Measurements from ENCODE around the gene PRDM11. TPM values are rescaled to one million over a fixed set of nuclear protein-coding genes. Genes with fewer than 3 reads are reported as not detected.

Gene PRDM11
- total and polyA plus RNA-seq, 9 donors: 17.3 to 27.1 (median 21.6) TPM

DNA sequence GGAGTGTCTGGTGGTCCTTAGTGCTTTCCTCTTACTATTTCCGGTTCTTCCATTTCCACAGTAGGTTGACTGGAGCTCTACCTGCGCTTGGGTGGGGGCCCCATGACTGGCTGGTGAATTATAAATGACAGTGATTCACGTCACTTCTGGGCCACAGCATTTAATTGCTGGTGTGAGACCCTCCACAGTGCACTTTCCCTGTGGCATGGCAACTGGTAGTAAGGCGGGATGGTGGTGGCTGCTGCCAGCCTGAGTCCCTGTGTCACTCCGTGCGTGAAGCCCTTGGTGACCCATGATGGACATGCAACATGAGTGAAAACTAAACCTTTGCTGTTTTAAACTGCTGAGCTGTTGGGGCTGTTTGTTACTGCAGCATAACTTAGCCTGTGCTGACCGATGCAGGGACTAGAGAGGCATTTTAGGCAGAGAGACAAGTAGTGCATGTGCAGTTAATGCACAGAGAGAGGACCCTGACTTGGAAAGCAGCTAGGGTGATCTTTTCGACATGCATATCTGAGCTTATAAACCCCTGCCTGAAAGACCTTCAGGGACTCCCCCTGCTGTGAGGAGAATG, 3.1 kb downstream of the PRDM11 start:
- Histone ChIP-seq H3K9me3 (replicated peaks; ENCODE audit: control insufficient read depth, low read depth, low read length) (no peaks in the 10 kb centered on the region), H3K27ac (ENCODE audit: low read length) (no peak overlapping the region), H3K27me3 (ENCODE audit: control insufficient read depth, insufficient read depth, low read length) (peaks cover 9% of the 10 kb centered on the region), H3K36me3 (ENCODE audit: control insufficient read depth, insufficient read depth, low read length) (no peaks in the 10 kb centered on the region), H3K4me3 (ENCODE audit: low read length) (no peak overlapping the region), H3K4me1 (ENCODE audit: control insufficient read depth, insufficient read depth, low read length) (peaks cover 38% of the 10 kb centered on the region)
- WGBS (ENCODE audit: insufficient coverage): 82% methylated on average over 6 of the region's 8 CpGs
- DNase-seq: no peak

DNA sequence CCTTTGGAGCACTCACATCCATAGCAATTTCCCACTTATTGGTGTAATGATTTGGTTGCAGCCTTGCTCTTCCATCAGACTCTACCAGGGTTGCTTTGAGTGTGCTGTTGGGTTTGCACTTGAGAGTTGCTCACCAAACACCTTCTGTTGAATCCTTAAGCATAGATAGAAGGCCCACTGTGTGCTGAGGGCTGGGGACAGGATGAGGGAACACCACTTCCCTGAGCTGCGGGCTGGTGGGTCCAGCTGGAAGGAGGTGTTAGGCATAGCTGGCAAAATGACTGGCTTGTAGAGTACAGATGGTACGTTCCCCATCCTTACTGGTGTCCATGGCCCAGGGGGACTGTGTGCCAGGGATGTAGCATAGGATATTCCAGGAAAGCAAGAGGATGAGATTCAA, 3.9 kb downstream of the PRDM11 start:
- peaks cover 5% of the 10 kb centered on the region for H3K27me3 ChIP-seq (ENCODE audit: control insufficient read depth, insufficient read depth, low read length)
- H3K9me3 ChIP-seq (replicated peaks; ENCODE audit: control insufficient read depth, low read depth, low read length): no peaks in the 10 kb centered on the region
- no peak overlapping the region for H3K4me3 ChIP-seq (ENCODE audit: low read length)
- peaks cover 44% of the 10 kb centered on the region for H3K4me1 ChIP-seq (ENCODE audit: control insufficient read depth, insufficient read depth, low read length)
- 83% methylated on average over 2 of the region's 2 CpGs for WGBS (ENCODE audit: insufficient coverage)
- no peak for DNase-seq
- no peaks in the 10 kb centered on the region for H3K36me3 ChIP-seq (ENCODE audit: control insufficient read depth, insufficient read depth, low read length)
- no peak overlapping the region for H3K27ac ChIP-seq (ENCODE audit: low read length)

DNA sequence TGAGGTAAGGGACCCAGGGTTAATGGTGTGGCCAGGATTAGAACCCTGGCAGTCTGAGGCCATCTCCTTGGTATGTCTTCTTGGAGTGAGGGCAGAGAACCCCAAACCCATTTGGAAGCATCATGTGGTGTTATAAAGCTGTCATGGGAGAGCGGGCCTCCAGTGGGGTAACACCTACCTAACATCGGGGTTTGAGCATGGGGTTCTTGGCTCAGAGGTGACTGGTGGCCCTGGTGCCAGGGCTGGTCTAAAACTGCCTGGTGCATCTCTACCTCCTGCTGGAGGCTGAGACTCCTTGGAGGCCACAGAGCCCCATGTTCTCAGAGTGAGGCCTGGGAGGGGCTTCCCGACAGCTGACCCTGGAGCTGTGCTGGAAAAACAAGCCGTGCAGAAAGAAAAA, 4.5 kb downstream of the PRDM11 start:
- Histone ChIP-seq H3K27me3 (ENCODE audit: control insufficient read depth, insufficient read depth, low read length) (no peaks in the 10 kb centered on the region), H3K4me3 (ENCODE audit: low read length) (no peak overlapping the region), H3K4me1 (ENCODE audit: control insufficient read depth, insufficient read depth, low read length) (peaks cover 43% of the 10 kb centered on the region), H3K36me3 (ENCODE audit: control insufficient read depth, insufficient read depth, low read length) (no peaks in the 10 kb centered on the region), H3K9me3 (replicated peaks; ENCODE audit: control insufficient read depth, low read depth, low read length) (no peaks in the 10 kb centered on the region), H3K27ac (ENCODE audit: low read length) (no peak overlapping the region)
- no peak for DNase-seq
- WGBS (ENCODE audit: insufficient coverage): 72% methylated on average over 2 of the region's 4 CpGs

DNA sequence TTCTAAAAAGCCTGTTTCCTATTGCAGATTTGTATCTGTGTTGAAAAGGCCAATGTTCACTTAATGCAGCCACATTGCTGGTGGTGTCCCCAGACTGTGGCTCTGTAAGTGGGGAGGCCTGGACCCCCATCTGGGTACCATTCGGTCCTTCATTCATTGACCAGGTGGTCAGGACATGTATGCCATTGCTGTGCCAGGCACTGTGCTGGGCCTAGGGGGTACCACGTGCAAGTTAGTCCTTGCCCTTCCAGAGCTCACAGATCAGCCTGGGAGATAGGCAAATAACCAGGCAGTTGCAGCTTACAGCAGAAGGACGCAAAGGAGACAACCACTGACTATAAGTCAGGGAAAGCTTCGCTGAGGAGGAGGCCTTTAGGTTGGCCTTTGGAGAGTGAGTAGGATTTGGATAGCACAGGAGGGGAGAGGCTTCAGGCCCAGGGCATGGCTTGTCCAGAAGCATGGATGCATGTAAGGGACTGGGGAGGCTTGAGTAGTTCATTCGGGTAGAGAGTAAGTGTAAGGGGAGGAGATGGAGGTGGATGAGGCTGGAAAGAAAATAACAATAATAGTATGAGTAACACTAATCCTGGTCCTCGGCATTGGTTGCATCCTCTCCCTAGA, 5.0 kb downstream of the PRDM11 start:
- WGBS (ENCODE audit: insufficient coverage): 89% methylated on average over 4 of the region's 6 CpGs
- Histone ChIP-seq H3K4me3 (ENCODE audit: low read length) (no peak overlapping the region), H3K27ac (ENCODE audit: low read length) (no peak overlapping the region), H3K9me3 (replicated peaks; ENCODE audit: control insufficient read depth, low read depth, low read length) (no peaks in the 10 kb centered on the region), H3K4me1 (ENCODE audit: control insufficient read depth, insufficient read depth, low read length) (peaks cover 41% of the 10 kb centered on the region), H3K27me3 (ENCODE audit: control insufficient read depth, insufficient read depth, low read length) (no peaks in the 10 kb centered on the region), H3K36me3 (ENCODE audit: control insufficient read depth, insufficient read depth, low read length) (no peaks in the 10 kb centered on the region)
- no peak for DNase-seq

DNA sequence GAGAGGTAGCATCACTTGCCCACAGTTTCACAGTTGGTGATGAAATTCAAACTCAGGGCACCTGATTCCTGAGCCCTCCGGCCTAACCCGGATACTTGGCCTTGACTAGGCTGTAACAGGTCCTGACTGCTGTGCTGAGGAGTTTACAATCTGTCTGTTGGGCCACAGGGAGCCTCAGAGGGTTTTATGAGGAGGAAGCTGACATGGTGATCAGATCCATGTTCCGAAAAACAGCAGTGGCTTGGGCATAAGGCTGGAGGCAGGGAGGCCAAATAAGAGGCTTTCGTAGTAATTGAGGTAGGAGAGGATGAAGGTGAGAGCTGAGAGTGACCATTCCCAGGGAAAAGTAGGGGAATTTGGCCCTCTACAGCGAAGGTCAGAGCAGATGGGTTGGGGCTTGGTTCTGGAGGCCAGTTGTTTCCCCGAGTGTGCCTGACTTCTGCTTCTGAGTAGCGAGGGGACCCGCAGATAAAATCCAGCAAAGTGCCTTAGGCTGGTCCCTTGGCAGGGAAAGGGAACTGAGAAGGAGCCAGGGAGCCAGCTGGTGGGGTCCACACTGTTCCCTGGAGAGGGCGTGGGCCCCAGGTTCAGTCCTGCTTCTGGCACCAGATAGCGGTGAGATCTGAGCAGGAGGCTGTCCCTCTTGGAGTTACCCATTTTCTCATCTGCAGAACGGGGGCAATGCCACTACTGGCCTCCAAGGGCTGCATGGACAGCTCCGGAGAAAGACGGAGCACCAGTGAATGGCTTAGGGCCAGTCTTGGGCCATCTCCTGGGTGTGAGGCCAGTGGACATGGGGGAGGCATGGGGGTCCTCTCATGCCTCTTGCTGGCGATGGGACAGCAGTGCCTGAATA, 6.5 kb downstream of the PRDM11 start:
- Histone ChIP-seq H3K27me3 (ENCODE audit: control insufficient read depth, insufficient read depth, low read length) (no peaks in the 10 kb centered on the region), H3K4me3 (ENCODE audit: low read length) (no peak overlapping the region), H3K27ac (ENCODE audit: low read length) (no peak overlapping the region), H3K36me3 (ENCODE audit: control insufficient read depth, insufficient read depth, low read length) (no peaks in the 10 kb centered on the region), H3K4me1 (ENCODE audit: control insufficient read depth, insufficient read depth, low read length) (peaks cover 49% of the 10 kb centered on the region), H3K9me3 (replicated peaks; ENCODE audit: control insufficient read depth, low read depth, low read length) (no peaks in the 10 kb centered on the region)
- WGBS (ENCODE audit: insufficient coverage): 70% methylated on average over 14 of the region's 14 CpGs
- no peak for DNase-seq

DNA sequence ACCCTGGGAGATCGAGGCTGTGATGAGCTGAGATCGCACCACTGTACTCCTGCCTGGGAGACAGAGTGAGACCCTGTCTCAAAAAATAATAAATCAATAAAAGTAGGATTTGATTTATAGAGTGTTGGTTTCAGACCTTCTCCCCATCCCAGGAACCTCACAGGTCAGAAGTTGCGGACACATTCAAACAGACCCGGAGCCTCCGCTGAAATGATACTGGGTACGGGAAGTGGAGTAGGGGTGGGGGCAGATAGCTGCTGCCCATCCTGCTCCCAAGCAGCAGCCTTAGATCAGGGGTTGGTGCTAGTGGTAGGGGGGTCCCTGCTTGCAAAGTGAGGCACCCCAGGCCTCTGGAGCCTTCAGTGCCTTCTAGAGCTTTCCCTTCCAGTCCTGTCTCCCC, 7.8 kb downstream of the PRDM11 start:
- no peak for DNase-seq
- Histone ChIP-seq H3K9me3 (replicated peaks; ENCODE audit: control insufficient read depth, low read depth, low read length) (no peaks in the 10 kb centered on the region), H3K4me1 (ENCODE audit: control insufficient read depth, insufficient read depth, low read length) (peaks cover 52% of the 10 kb centered on the region), H3K4me3 (ENCODE audit: low read length) (no peak overlapping the region), H3K27me3 (ENCODE audit: control insufficient read depth, insufficient read depth, low read length) (no peaks in the 10 kb centered on the region), H3K36me3 (ENCODE audit: control insufficient read depth, insufficient read depth, low read length) (no peaks in the 10 kb centered on the region), H3K27ac (ENCODE audit: low read length) (no peak overlapping the region)
- no CpG with 5 or more reads among the region's 6 CpGs for WGBS (ENCODE audit: insufficient coverage)

DNA sequence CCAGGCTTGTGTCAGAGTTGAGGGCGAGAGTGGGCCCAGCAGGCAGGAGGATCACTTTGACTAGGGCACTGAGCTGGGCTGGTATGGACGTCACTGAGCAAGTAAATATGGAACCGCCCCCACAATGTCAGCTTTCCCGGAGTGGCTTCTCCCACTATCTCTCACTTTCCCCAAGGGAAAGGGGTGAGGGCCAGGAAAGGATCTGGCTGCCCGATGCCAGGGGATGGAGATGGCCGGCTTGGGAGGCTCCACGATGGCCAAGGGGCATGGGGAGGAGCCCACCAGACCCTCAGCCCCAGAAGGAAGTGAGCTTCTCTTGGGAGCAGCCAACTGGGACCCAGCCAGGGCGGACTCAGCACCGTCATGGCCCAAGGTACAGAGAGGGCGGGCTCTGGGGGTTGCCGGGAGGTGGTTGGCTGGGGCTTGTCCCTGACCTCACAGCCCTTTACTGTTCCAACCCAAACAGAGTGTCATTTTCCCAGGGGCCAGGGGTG, 8.7 kb downstream of the PRDM11 start:
- Histone ChIP-seq H3K4me1 (ENCODE audit: control insufficient read depth, insufficient read depth, low read length) (peaks cover 57% of the 10 kb centered on the region), H3K9me3 (replicated peaks; ENCODE audit: control insufficient read depth, low read depth, low read length) (no peaks in the 10 kb centered on the region), H3K27ac (ENCODE audit: low read length) (no peak overlapping the region)

DNA sequence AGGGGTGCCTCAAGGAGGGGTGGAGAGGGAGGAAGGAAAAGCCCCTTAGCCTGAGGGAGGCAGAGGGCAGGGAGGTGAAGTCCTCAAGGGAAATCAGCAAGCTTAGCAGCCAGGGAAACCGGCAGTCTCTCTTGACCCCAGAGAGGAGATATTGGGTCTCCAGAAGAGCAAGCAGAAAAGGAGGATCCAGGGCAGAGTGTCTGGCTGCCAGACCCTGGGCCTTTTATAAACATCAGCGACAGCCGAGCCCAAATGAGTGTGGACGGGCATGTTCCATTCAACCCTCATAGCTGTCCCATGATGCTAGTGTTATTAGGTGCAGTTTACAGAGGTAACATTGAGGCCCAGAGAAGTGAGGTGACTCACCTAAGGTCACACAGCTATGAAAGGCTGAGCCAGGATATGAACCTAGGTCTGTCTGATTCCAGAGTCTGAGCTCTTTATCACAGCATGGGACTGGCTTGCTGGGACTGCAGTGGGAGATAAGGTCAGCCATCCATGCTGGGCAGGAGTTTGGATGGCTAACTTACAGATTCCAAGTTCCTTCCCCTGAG, 9.3 kb downstream of the PRDM11 start:
- H3K27me3 ChIP-seq (ENCODE audit: control insufficient read depth, insufficient read depth, low read length): no peaks in the 10 kb centered on the region
- no peaks in the 10 kb centered on the region for H3K9me3 ChIP-seq (replicated peaks; ENCODE audit: control insufficient read depth, low read depth, low read length)
- H3K4me1 ChIP-seq (ENCODE audit: control insufficient read depth, insufficient read depth, low read length): peaks cover 58% of the 10 kb centered on the region
- H3K36me3 ChIP-seq (ENCODE audit: control insufficient read depth, insufficient read depth, low read length): no peaks in the 10 kb centered on the region
- no peak overlapping the region for H3K4me3 ChIP-seq (ENCODE audit: low read length)
- DNase-seq: no peak
- WGBS (ENCODE audit: insufficient coverage): 74% methylated on average over 3 of the region's 4 CpGs
- H3K27ac ChIP-seq (ENCODE audit: low read length): no peak overlapping the region

More for the DNA sequence above, 8.7 kb downstream of the PRDM11 start:
- DNase-seq: no peak
- 79% methylated on average over 5 of the region's 11 CpGs for WGBS (ENCODE audit: insufficient coverage)
- Histone ChIP-seq H3K4me3 (ENCODE audit: low read length) (no peak overlapping the region), H3K27me3 (ENCODE audit: control insufficient read depth, insufficient read depth, low read length) (no peaks in the 10 kb centered on the region), H3K36me3 (ENCODE audit: control insufficient read depth, insufficient read depth, low read length) (no peaks in the 10 kb centered on the region)

DNA sequence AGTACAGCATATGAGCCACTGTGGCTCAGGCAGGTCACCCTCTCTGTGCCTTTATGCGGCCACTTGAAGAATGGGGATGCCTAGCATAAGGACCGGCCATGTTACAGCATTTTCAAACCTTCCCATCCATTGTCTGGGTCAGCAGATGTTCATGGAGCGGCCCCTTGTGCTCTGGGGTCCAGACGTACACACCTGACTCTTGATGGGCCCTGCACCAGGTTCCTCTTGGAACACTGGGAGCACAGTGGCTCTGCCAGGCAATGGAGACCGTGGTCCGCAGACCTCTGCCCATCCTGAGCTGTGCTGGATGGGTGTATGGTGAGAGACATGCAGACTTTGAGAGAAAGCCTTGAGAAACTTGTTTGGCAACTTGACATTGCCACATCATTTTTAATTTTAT, 9.8 kb downstream of the PRDM11 start:
- no peaks in the 10 kb centered on the region for H3K36me3 ChIP-seq (ENCODE audit: control insufficient read depth, insufficient read depth, low read length)
- H3K4me3 ChIP-seq (ENCODE audit: low read length): no peak overlapping the region
- no peaks in the 10 kb centered on the region for H3K27me3 ChIP-seq (ENCODE audit: control insufficient read depth, insufficient read depth, low read length)
- peaks cover 63% of the 10 kb centered on the region for H3K4me1 ChIP-seq (ENCODE audit: control insufficient read depth, insufficient read depth, low read length)
- H3K9me3 ChIP-seq (replicated peaks; ENCODE audit: control insufficient read depth, low read depth, low read length): no peaks in the 10 kb centered on the region
- WGBS (ENCODE audit: insufficient coverage): 94% methylated on average over 4 of the region's 6 CpGs
- no peak overlapping the region for H3K27ac ChIP-seq (ENCODE audit: low read length)
- no peak for DNase-seq

DNA sequence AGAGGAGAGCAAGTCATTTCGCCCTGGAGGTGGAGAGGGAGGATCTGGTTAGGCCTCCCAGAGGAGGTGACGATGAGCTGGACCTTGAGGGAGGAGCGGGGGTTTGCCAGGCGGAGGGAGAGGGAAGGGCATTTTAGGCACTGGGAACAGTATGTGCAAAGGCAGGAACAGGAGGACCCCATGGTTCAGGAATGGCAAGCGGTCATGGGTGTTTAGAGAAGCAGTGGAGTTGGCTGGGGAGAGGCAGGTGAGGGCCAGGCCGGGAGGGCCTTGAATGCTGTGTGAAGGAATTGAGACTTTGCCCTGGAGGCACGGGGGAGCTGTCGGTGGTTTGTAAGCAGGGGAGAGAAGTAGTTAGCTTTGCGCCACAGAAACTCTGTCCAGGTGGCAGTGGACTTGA, 10.3 kb downstream of the PRDM11 start:
- Histone ChIP-seq H3K4me1 (ENCODE audit: control insufficient read depth, insufficient read depth, low read length) (peaks cover 69% of the 10 kb centered on the region), H3K36me3 (ENCODE audit: control insufficient read depth, insufficient read depth, low read length) (no peaks in the 10 kb centered on the region), H3K27me3 (ENCODE audit: control insufficient read depth, insufficient read depth, low read length) (no peaks in the 10 kb centered on the region), H3K9me3 (replicated peaks; ENCODE audit: control insufficient read depth, low read depth, low read length) (no peaks in the 10 kb centered on the region), H3K27ac (ENCODE audit: low read length) (no peak overlapping the region), H3K4me3 (ENCODE audit: low read length) (no peak overlapping the region)
- 91% methylated on average over 8 of the region's 9 CpGs for WGBS (ENCODE audit: insufficient coverage)
- DNase-seq: no peak
